H1 (cell line): ENCODE data around the gene PSMB5. TPM values are rescaled to one million over a fixed set of nuclear protein-coding genes. Genes with fewer than 3 reads are reported as not detected.

ENCODE experiments used
- BRCA1 ChIP-seq: IDR thresholded peaks from 2 replicates; pipeline ENCODE4 v1.6.1; 2012; ENCODE audit warnings: low read depth, low read length, improper control_type of control experiment
- CREB1 ChIP-seq: IDR thresholded peaks from 2 replicates; pipeline ENCODE4 v1.6.1; 2012; ENCODE audit warnings: inconsistent platforms
- CTBP2 ChIP-seq: IDR thresholded peaks from 2 replicates; pipeline ENCODE4 v1.7.0; 2011; ENCODE audit warnings: borderline replicate concordance, mild to moderate bottlenecking, moderate library complexity, mixed read lengths, low read length; ENCODE audit not compliant: insufficient read depth, insufficient read length
- KDM1A ChIP-seq: fragments of 200-600, 300-600 bp; sonication (generic); IDR thresholded peaks from 2 replicates; pipeline ENCODE4 v1.7.1; 2016; ENCODE audit warnings: mild to moderate bottlenecking, low read length, borderline replicate concordance
- POU5F1 ChIP-seq: IDR thresholded peaks from 2 replicates; pipeline ENCODE4 v1.6.1; 2011; ENCODE audit warnings: low read depth, mild to moderate bottlenecking, low read length, moderate library complexity
- SUZ12 ChIP-seq: fragments of 200-600 bp; sonication (generic); IDR thresholded peaks from 2 replicates; pipeline ENCODE4 v1.6.1; 2012; ENCODE audit warnings: mild to moderate bottlenecking, inconsistent platforms, low read length, moderate library complexity, mixed read lengths
- TAF7 ChIP-seq: optimal IDR thresholded peaks from 2 replicates; pipeline ENCODE3; 2011; ENCODE audit warnings: low read depth, mild to moderate bottlenecking, inconsistent platforms, low read length, moderate library complexity, borderline replicate concordance
- TCF12 ChIP-seq: IDR thresholded peaks from 2 replicates; pipeline ENCODE4 v1.6.1; 2011; ENCODE audit warnings: low read depth, mild to moderate bottlenecking, low read length
- TEAD4 ChIP-seq: IDR thresholded peaks from 2 replicates; pipeline ENCODE4 v1.6.1; 2012; ENCODE audit warnings: low read depth, low read length, inconsistent platforms, mixed read lengths
- polyA plus RNA-seq, 7 experiments: library from polyadenylated mRNA; depleted of rRNA in 3 of 7; stranded (reverse) in 5 of 7; unstranded in 2 of 7; fragments of >200 nt in 5 of 7; fragments of 200-250 nt in 2 of 7; gene quantifications; 1 replicate in 5 of 7; 2 replicates in 1 of 7; 4 replicates in 1 of 7; pipeline versions ENCODE4 v1.2.1 to v1.2.3, GENCODE V29; 2011 to 2013; ENCODE audit warnings: missing spikeins in 2 of 7, mixed read lengths in 2 of 7
- total RNA-seq: library from RNA; stranded (reverse); fragmentation: NEBNext Ultra II Directional; extraction: Animal tissue kit (Norgen Biotek cat#: 25700); gene quantifications from 2 replicates; pipeline ENCODE4 v1.2.1, GENCODE V29; 2021
- TF ChIP-seq, protein P1 (sequence below): IDR thresholded peaks from 2 replicates; pipeline ENCODE4 v1.6.1; 2012; ENCODE audit warnings: inconsistent platforms

Gene PSMB5
- total and polyA plus RNA-seq, 2 of the 8 experiments (the other 6 are each of a cell fraction or from before 2014, with no cell fraction given), result 254 to 510 TPM

DNA sequence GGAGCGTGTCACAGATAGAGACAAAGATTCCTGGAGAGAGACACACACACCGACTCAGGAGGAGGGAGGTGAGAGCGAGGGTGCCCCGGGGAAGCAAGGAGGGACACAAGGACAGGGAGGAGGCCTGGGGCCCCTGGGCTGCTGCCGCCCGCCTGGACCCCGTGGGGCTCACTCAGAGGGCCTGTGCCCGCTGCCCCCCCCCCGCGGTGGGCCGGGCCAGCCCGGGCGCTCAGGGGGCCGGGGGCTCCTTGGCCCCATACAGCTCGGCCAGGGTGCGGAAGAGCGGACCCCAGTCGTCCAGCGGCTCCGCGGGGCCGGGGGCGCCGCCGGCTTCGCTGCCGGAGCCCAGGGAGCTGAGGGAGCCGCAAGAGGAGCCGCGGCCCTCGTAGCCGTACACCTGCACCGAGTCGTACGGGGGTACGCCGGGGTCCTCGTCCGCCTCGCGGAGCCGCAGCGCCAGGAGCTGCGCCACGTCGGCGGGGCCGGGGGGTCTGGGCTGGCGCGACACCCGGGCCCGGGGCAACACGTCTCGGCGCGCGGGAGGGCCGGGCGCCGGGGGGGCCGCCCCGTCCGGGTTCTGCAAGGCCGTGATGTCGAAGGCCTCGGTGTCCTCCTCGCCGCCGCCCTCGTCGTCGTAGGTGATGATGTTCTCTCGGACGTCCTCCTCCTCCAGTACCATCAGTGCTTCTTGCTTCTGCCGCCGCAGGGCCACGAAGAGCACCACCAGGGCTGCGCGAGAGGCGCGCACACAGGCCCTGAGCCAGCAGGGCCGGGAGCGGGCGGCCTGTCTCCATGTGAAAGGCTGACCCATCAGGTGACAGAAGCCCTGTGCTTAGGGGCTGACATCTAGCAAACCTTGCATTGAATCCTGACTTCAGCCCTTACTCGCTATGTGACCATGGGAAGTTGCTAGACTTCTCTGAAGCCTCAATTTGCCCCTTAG, 13.3 kb upstream of the PSMB5 start (continued):
- TF ChIP-seq SUZ12, result no peak
- TF ChIP-seq CREB1, result no peak
- TF ChIP-seq BRCA1, result no peak
- TF ChIP-seq CTBP2, result no peak
- TF ChIP-seq TAF7, result no peak
- TF ChIP-seq, protein P1, sequence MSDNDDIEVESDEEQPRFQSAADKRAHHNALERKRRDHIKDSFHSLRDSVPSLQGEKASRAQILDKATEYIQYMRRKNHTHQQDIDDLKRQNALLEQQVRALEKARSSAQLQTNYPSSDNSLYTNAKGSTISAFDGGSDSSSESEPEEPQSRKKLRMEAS, result no peak
- TF ChIP-seq KDM1A, result no peak
- no peak for TF ChIP-seq POU5F1
- no peak for TF ChIP-seq TCF12
- TF ChIP-seq TEAD4, result no peak
